ENCODE results near the gene RGP1. TPM values are rescaled to one million over a fixed set of nuclear protein-coding genes. Genes with fewer than 3 reads are reported as not detected.

The RGP1 gene
- polyA plus RNA-seq, 5 donors = 23.9 to 29.3 (median 25.3) TPM

DNA sequence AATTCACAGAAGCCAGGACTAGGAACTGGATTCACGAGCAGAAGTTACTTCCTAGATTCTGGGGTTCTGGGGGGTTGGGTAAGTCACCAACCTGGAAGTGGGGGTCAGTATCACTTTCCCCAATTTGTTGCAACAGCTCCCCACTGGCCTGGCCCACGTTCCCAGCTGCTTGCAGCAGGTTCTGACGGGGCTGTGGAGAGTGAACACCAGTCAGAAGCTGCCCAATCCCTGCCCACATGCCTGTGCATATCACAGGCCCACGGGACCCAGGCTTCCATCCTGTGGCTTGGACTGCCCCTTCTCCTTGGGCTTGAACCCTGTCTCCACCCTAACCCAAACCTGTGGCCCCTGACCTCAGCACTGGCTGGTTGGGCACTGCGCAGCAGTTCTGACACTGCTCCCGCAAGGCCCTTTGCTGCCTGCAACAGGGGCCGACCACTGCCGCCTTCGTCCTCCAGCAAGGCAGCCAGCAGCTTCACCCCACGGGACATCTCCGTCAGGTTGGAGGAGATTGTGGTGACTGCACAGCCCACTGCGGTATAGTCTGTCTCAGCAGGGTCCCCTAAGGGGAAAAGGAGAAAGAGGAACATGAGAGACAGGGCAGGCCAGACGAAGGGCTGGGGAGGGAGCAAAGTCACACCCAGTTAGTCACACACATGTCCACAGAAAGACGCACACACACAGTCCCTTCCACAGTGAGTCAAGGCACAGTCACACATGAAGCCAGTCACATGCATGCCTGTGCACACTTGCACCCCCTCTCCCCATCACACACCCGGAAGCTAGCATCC lies 30.2 kb upstream of the RGP1 start:
- DNase-seq = no peak

DNA sequence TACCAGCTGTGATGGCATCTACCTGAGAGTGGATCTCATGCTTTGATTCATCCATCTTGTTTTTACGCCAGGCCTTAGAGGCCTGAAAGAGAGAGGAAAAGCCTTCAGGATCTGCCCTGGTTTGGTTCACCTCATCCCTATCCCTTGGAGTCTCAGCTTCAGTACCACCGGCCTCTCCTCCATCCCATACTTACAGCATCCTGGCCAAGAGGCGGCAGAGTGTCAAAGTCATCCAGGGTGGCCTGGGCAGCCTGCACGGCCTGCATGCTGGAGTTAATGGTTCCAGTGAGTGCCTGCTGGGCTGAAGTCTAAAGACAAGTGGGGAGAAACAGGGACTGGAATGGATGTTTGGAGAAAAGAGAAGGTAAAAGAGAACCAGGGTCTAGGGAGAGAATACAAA lies 29.5 kb upstream of the RGP1 start:
- DNase-seq = no peak

DNA sequence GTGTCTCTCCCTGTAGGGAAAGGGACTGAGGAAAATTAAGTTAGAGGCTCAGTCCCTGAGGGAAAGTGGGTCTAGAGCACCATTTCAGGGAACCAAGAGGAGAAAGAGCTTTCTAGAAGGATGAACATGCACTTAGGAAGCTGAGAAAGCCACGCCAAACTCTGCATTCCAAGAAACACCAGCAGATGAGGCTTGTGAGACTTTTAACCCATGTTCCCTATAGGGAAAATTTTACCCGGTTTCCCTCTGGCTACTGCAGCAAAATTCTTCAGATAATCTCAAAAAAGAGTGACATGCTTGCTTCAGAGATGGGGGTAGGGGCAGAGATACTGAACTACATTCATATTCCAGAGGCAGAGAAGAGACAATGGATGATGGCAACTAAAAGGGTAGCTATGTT lies 25.7 kb upstream of the RGP1 start:
- no peak for DNase-seq

DNA sequence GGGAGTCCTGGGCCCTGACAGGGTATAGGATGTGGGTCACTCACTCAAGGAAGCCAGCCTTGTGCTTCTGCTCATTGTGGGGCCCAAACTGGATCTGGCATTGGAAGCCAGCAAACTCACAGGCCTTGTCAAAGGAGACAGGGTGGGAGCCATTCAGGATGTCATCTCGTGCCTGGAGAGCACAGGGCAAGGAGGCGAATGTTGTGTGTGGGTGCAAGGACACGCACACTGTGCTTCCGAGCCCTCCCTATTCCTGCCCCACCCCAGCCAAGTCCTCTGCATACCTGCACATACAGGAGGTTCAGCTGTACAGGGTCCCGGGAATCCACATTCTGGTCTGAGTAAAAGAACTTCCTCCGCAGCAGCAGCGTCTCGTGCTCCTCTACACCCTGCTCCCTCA lies 25.2 kb upstream of the RGP1 start:
- DNase-seq = no peak

DNA sequence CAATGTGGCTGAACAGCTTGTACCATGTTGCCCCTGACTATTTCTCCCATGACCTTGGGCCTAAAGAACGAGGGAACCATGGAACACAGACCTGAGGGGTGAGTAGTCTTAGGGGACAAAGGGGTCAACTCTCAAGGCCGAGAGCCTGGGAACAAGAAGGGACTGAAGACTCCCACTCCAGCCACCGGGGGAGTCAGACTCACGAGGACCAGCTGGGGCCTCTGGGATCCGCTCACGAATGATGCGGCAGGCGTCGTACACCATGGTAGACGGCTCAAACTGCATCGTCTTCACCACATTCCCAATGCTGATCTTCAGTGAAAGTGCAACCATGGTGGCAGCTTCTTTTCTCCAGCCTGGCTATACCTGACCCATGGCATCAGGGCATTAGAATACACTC lies 23.7 kb upstream of the RGP1 start:
- DNase-seq = no peak

DNA sequence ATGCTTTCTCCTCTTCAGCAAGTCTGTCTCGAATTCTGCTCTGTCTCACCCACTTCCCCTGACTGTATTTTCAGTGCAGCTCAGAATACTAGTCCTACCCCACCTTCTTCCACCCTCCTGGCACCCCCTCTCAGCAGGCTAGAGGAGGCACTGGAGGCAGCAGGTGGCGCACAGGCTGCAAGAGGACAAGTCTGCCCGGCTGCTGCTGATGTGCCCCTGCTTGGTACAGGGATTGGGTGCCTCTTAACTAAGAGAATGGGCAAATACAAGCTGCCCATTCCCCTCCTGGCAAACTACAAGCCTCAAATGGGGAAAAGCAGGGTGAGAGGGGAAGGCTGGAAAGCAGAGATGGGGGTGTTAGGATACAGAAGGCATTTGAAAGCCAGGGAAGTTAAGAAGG lies 22.2 kb upstream of the RGP1 start:
- DNase-seq = no peak

DNA sequence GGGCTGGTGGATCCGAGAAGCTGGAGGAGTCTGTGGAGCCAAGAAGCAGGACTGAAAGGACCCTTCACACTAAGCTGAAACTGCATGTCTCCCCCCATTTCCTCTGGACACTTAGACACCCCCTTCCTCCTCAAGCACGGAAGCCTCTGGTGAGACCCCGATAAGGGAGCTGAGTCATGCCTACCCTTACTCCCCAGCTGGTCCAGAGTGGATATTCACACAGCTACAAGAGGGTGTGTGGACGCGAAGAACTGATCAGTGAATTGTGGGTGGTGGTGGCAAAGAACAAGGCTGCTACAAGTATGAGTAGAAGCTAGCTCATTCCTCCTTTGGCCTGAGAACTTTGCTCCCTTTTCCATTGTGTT lies 21.4 kb upstream of the RGP1 start:
- DNase-seq = no peak

DNA sequence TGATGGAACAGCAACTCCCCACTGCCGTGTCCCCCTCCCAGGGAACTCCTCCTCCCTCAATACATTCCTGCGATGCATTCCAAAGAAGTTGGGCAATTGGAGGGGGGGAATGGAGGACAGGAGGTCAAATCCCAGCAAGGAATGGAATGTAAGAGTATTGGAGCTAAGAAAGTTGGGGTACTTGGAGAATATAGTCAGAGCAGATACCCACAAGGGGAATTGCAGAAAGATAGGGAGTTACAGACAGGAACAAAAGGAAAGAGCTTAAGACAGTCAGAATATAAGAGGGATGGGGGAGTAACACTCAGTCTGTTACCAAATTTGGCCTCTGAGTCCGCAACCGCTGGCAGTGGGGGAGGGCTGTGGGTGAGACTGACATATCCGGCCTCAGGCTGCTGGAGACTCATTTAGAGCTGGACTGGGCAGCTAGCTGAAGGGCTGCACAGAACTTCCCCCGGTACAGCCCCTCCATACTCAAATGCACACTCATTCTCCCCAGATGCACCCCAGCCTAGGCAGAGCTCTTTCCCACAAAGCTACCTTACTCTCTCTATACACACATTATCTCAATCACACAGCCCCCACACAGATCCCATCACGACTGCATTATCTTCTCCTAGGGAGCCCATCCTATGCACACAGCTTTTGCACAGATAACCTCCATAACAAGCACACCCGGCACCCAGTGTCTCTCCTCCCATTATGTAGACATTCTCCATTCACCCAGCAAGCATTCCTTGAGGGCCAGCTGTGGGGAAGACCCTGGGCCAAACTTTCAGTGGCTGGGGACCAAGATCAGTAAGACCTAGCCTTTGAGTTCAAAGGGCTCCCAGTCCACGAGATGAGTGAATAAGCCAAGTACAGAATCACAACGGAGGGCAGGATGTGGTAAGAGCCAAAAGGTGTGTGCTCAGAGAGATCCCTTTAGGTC lies 20.8 kb upstream of the RGP1 start:
- peak; percentile 80 to 86 for DNase-seq

DNA sequence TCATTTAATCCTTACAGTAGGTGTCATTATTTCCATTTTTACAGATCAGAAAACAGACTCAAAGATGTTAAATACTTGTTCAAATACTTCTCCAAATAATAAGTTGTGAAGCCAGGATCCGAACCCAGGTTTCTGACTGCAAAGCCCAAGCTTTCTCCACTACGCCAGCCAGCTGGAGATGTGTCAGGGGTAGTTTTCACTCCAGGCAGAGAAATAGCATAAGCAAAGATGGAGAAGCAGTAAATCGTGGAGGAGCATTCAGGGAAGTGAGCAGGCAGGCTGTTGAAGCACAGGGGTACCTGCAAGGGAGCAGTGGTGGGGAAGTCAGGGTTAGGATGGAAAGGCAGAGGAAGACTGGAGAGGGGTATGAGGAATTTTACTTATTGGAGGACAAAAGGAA lies 20.0 kb upstream of the RGP1 start:
- DNase-seq = no peak

DNA sequence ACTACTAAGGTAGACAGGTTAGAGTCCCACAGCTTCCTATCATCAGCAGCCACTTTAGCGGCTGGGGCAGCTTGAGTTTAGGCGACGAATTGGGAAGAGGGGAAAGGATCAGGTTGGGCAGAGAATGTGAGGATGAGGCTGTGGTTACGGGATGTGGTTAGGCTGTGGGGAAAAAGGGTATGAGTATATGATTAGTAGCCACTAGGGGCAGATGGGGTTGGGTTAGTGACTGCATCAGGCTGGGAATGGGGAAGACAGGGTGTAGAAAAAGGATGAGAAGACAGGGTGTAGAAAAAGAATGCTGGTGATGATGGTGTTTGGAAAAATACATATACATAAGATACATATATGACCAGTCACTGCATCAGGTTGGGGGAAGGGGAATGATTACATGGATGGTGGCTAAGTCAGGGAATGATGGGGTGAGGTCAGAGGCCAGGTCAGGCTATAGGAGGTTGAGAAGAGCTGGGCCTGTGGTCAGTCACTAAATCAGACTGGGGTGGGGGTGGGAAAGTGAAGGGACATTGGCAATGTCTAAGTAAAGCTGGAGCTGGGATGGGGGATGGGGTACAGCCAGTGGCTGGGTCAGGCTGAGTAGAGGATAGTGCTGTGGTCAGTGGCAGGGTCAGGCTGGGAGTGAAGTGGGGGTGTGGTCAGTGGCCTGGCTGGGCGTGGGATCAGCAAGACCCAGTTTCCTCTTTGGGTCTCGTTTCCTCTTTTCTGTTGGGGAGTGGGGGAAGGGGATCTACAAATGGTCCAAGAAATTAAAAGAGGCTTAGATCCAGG lies 19.2 kb upstream of the RGP1 start:
- no peak for DNase-seq

DNA sequence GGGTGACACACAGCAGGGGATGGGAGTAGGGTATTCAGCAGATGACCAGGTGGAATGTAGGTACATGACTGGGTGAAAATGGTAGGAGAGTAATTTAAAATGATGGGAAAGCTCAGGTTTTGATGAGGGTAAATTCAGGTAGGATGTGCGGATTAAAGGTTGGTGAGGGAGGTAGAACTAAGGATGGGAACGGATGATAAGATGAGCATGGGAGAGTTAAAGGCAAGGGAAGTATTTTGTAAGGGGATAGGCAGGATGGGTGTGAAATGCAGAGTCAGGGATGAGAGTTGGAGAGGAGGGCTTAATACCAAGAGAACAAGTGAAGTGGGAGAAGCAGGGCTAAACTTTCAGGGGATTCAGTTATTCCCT lies 18.6 kb upstream of the RGP1 start:
- DNase-seq = no peak

DNA sequence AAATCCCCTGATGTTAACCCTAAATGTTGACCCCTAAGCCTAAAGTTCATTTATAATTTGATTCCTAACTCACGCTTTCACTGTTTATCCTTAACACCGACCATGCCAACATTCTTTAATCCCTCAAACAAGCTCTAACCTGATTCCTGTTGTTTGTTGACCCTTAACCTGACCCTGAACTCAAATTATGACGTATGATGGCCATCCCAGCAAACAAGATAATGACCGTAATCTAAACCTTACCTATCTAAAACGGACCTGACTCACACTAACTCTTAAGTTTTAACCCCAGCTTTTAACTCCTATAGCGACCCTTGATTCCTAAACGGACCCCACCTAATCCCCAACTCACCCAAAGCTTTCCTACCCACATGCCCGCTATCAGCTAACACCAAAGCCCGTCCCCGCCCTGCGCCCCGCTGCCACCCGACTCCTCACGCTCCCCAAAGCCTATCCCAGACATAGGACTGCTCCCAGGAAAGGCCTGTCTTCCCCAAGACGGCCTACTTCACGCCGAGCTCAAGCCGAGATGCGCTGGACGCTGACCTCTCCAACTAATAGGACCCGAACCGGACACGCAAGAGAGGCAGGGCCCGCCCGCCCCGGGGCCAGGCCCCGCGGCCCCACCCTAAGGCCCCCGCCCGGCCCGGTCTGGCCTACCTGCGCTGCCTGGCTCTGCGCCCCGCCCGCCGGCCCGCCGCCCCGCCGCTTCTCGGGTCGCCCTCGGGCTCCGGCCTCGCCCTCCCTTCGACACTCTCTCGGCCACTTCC lies 17.5 kb upstream of the RGP1 start:
- DNase-seq = peak in 1 of 2 donors; percentile 48

DNA sequence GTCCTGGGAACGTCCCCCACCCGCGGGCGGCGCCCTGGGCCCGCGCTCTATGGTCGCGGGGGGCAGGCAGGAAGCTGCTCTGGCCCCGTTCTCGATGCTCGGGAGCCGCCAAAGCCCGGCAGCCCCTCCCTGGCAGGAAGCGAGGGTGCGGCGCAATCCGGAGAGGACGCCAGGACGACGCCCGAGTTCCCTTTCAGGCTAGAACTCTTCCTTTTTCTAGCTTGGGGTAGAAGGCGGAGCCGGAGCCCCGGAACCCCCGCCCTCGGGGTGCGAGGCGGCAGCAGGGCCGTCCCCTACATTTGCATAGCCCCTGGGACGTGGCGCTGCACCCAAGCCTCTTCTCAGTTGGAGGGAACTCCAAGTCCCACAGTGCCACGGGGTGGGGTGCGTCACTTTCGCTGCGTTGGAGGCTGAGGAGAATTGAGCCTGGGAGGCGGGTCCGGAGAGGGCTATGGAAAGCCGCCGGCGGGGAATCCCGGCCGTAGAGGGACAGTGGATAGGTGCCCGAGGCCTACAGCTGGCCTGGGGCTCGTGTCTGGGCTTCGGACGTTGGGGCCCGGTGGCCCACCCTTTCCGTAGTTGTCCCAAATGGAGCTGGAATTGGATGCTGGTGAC lies 16.8 kb upstream of the RGP1 start, which contains the start of the genes CREB3 and TLN1:
Gene CREB3 (plus strand): TSS at position 482 of the 615 bp plus-strand sequence. CDS start 107 bp downstream, at position 589.
Gene TLN1 (minus strand): TSS at position 11 of the 615 bp plus-strand sequence. CDS start 6,501 bp downstream, outside the sequence.
- peak; percentile 99 for DNase-seq

DNA sequence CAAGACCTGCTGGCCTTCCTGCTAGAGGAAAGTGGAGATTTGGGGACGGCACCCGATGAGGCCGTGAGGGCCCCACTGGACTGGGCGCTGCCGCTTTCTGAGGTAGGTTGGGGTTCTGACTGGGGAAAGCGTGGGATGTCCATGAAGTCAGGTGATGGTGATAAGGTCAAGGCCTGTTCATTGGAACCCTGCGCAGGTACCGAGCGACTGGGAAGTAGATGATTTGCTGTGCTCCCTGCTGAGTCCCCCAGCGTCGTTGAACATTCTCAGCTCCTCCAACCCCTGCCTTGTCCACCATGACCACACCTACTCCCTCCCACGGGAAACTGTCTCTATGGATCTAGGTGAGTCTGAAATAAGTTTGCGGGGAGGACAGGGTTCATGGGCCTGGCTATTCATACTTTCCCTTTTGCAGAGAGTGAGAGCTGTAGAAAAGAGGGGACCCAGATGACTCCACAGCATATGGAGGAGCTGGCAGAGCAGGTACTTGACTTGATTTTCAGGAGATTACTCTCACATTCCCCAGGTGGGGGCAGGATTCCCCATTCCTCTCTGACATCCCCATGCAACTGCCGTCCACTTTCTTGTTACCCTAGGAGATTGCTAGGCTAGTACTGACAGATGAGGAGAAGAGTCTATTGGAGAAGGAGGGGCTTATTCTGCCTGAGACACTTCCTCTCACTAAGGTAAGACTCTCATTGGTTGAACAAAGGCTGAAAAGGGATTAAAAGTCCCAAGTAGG lies 16.1 kb upstream of the RGP1 start:
- DNase-seq = no peak

DNA sequence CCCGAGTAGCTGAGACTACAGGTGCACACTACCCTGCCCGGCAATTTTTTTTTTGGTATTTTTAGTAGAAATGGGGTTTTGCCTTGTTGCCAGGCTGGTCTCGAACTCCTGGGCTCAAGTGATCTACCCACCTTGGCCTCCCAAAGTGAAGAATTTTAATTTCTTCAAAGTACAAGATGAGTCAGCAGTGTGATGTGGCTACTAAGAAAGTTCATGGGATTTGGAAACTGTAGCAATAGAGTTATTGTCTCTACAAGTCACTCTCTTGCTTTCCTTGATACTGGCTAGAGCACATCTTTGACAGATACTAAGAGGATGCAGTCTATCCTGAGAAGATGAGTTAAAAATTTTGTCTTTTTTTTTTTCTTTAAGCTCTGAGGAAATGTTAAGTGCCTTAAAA lies 15.0 kb upstream of the RGP1 start:
- DNase-seq = no peak

DNA sequence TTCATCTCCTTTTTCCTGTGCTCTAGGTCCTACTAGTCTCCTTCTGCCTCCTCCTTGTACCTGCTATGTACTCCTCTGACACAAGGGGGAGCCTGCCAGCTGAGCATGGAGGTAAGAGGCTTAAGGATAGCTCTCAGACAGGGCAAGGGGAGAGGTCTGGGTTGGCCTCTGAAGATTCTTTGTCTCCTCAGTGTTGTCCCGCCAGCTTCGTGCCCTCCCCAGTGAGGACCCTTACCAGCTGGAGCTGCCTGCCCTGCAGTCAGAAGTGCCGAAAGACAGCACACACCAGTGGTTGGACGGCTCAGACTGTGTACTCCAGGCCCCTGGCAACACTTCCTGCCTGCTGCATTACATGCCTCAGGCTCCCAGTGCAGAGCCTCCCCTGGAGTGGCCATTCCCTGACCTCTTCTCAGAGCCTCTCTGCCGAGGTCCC lies 12.9 kb upstream of the RGP1 start:
- DNase-seq = peak in 1 of 2 donors; percentile 38

DNA sequence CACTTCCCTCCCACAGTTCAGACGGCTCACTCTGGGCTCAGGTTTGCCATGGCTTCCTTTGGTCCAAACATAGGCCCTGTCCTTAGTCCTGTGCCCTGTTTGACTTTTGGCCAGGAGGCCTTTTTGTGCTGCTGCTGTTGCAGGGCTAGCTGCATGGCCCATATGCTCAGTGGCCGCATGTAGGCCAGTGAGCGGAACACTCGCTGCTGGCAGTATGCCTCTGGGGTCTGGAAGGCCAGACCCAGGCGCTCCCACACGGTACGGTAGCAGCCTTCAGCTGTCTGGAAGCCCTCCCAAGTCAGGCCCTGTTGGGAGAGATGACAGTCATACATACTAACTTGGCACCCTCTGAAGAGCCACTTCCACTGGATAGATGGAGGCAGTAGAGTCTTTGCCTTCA lies 11.9 kb upstream of the RGP1 start:
- DNase-seq = no peak

DNA sequence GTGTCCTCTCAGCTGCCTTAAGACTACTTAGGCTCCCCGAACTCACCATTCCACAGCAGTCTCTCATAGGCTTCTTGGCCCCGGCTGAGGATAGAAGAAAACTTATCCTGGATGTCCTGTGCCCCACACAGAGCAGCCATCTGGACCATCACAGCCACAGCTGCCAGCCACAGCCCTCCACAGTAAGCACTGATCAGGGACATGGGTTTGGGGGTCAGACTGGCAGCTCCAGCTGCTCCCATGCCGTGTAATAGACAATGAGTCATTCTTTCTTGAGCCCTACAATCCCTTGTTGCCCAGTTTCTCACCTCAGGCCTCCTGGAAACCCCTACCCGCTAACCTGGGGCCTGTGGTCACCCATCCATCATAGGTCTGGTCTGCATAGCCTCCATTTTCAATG lies 10.9 kb upstream of the RGP1 start:
- no peak for DNase-seq

DNA sequence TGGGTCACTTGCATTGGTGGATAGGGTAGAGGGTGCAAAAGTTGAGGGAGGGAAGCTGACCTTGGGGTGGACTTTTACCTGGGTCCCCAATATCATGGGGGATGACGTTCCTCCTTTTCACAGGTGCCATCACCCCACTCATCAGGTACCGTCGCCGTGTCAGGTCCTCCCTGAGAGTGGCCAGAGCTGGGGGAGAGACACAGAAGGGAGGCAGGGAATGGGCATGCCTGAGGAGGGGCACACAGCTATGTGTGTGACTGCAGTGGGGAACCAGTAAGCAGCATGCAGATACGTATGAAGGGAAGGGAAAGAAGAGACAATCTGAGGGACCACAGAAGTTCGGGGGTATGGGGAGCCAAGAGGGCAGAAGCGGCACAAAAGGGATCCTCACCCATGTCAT lies 10.2 kb upstream of the RGP1 start:
- no peak for DNase-seq

DNA sequence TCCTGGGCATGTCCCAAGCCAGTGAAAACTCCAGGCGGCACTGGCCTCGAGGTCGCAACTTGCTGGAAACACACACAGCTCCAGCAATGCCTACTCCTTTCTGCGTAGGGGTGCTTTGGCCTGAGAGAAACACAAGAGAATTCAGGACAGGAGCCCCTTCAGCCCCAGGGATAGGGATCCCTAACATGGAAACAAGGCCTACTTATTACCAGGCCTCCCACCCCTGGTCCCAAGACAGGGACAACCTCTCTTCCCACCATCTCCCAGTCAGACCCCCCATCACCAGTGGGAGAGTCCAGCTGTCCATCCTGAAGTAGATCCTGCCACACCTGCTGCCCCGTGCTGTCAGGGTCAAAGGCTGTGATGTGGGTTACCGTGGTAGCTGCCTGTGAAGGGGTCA lies 8.8 kb upstream of the RGP1 start:
- no peak for DNase-seq
